Activated CD8-positive, alpha-beta memory T cell treated with anti-CD3 and anti-CD28 coated beads, Interleukin-2, amount 50 U/mL, for 1 hour (primary cell): ENCODE measurements around the gene CD36.

Source experiments
- DNase-seq: peaks from one replicate; pipeline ENCODE4 v3.0.0-alpha.2; 2020; ENCODE audit errors: extremely low read depth

CD36 gene

DNA sequence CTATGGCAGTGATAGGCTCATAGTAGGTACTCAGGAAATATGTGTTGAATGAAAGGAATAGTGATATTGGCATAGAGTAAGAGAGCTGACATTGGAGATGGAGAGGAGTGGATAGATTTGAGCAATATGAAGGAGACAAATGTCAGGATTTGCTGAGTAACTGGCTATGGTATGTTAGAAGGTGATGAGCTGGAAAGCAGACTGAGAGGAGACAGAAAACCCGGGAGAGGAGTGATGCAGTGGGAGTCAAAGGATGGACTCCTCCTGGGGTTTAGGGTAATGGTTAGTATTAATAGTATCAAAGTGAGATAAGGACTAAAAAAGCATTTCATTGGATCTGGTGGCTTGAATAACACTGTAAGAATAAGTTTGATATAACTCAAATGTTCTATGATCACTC is 64.8 kb downstream of the CD36 start:
- no peak for DNase-seq

DNA sequence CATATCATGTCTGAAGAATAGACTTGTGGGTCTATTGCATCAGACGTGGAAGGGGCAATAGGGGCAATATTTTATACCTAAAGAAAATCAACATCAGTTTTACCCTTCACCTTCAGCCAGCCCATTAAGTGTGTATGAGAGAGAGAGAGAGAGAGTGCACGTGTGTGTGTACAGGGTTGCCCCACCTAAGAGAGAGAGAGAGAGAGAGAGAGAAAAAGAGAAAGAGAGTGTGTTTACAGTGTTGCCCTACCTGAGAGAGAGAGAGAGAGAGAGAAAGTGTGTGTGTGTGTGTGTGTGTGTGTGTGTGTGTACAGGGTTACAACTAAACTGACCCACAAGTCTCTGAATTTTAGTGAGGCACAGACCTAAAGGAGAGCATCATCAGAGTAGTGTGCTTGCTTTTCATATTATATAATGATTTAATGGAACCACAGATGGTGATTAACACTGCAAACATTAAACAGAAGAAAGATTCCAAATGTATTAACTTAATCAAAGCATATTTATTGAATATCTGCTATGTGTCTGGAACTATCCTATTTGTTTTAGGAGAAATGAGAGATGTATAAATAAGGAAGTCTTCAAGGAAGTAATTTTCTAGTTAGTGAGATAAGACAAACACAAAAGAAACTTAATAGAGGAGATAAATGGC is 66.8 kb downstream of the CD36 start:
- DNase-seq = no peak

DNA sequence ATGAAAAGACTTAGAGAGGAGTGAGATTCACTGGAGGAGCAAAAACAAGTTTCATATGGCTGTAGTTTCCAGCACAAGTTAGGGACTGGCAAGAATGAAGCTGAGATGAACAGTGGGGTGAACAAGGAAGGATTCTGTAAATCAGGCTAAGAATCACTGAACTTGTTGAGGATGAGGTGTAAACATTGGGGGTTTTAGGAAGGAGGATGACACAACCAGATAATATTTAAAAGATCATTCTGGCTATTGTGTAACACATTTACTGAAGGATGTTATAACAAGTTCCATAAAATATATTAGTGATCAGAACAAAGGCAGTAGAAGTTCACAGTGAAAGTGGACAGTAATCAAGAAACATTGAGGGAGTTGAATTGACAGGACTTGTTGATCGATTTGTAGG is 68.9 kb downstream of the CD36 start:
- no peak for DNase-seq

DNA sequence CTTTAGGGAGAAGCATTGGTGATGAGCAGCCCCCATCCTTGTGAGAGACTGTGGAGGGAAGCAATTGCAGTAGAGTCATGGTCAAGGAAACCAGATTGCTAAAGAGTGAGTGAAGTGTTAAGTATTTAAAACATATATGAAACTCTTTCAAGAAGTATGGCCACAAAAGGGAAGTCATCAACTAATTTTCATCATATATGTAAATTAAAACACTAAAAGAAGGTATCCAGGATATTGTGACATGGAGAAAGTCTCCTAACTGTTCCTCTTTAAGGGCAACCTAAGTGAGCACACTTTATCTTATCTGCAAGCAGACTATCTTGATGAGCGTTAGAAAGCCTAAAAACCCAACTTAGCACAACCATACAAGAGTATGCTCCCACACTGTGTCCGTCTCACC is 69.7 kb downstream of the CD36 start:
- DNase-seq = no peak

DNA sequence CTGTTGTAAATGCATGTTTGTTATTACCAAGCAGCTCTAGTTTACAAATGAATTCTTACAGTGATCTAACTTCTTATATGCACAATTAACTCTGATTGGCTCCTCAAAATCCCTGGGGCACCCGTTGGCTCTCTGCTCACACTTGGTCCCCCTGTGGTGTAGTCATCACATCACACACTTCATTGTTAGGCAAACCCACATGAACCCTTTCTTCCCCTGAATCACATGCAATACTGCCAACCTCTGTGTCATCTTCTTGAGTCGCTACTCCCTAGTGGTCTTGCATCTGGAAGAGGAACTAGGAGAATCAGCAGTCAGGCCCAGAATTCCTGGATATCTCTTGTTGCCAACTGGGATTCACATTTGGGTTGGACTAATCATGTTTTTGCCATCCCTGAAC is 73.1 kb downstream of the CD36 start:
- no peak for DNase-seq

DNA sequence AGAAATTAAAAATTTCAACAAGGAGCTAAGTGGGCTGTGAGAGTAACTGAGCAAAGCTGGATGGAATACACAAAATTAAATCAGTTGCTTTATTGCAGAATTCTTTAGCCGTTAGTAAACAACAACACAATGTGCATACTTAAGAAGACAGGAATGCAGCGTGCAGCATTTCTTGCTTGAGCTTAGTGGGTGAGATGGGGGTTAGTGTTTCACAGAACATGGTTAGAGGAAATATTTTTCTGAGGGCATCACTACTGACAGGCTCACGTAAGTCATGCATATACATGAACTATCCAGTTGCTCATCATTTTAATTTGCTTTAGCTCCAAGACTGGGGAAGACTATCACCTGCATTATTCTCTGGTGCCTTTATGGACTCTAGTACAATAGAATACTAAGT is 80.8 kb downstream of the CD36 start:
- no peak for DNase-seq

DNA sequence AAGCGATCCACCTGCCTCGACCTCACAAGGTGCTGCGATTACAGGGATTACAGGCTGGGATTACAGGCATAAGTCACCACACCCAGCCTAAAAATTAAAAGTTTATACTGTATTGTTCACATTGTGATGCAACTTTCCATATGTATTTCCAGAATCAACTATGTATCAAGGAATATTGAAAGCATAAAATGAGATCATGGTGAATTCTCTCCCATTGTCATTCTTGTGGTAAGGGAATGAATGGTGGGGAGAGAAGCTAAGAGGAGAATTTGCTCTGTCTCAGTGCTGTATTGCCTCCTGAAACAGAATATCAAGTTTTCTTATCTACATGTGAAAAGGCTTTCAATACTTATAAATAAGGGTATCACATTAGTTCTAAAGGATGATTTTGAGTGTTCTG is 81.7 kb downstream of the CD36 start:
- DNase-seq = no peak

DNA sequence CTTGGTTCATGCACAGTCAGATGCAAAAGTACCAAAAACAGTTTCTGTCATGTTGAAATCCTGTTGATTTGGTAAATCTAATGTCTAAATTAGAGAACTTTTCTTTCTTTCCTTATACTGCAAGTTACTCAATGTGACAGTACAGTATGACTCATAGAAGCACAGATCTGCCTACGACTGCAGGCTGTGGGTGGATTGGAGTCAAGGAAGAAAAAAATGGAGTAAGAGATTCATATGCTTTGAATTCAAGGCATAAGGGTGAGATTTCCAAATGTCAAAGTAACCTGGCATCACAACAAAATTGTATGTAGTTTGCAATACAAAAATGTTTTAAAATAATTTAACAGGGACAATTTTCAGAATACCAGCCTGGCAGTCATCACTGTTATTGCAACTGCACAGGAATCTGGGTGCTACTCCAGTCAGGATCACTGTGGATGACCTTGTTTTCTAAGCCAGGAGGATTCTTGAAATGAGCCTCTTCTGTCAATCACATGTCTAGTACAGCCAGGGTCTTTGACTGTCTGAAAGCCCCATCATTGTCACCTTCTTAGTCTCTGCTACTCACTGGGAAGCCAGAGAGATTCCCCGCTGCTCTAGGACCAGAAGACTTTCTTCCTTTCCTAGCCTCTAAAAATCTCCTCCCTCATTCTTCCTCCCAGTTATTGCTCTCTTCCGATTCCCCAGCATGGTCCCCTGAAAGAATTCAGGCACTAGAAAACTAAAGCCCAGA is 83.6 kb downstream of the CD36 start:
- DNase-seq = no peak

DNA sequence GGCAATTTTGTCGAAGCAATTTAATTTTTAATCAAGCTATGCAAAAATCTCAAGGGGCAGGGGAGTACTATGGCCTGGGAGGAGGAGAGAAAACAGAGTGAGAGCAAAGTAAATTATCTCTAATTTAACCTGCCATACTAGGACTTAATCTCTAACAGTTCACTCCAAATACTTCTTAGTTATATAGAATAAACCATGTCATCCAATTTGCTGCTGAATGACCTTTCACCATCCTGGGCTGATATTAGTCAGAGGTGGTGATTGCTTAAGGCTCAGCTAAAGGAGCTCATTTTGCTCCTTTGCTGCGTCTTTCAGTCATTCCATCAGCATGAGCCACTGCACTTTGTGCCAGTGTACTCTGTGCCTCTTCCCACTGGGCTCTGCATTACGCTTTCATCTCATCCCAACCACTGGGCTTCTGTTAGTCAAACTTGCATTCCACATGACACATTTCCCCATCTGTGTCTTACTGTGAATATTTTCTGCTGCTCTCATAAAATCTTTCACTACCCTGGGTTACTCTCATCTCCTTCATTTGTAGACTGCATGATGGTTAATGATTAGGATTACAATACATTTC is 84.3 kb downstream of the CD36 start:
- DNase-seq = no peak

DNA sequence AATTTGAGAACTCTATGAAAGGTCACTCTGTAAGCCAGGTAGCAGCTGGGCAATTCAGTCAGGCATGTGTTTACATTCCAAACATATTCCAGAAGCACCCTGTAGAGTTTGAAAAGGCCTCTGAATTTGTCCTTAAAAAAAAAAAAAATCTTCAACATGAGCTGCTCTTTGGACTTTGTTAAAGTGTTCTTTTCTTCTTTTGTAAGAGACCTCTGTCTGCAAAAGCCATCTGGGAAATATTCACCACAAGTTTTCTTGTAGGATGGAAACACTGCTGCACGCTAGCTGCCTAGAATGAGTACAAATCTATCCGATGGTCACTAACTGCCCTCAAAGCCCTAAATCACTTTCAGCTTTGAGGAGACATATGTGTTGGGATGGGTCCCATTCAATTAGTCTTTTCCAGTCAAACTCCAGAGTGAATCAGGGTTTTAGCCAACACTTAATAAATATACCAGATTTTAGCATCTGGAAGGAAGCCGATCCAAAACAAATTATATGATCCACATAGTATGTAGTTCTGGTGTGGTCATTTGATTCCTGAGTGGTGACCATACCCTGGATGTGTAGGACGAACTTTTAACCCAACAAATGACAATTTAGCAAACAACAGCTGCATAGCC is 85.9 kb downstream of the CD36 start:
- DNase-seq = no peak

DNA sequence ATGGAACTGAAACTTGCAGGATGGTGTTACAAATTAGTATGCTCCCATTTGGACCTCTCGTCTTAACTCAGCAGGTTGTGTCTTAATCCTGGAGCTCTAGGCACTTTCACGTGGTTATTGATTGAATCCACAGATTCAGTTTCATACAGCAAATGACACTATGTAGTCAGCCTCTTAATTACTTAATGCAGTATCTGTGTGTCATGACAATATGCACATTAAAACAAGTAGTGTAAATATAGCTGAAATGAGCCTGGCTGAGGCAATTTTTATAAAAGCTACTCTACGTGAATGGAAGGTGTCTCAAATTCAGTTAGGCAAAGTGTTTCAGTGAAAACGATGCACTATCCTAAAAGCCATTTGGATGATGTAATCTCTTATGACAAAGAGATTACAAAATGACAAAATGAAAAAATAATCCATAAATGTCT is 86.8 kb downstream of the CD36 start:
- DNase-seq = no peak
